ENCODE data around the gene KIAA0586. TPM values are rescaled to one million over a fixed set of nuclear protein-coding genes. Genes with fewer than 3 reads are reported as not detected.

The KIAA0586 gene
- total and polyA plus RNA-seq, 10 of the 15 experiments (the other 5 are each of a cell fraction or from before 2014, with no cell fraction given): 7.1 to 27.6 (median 19.1) TPM

GRCh38 chr14:58395812-58396788, 31.4 kb upstream of the KIAA0586 start, which contains the start of gene TOMM20L (continued):
- no peak for TF ChIP-seq NR2C2 (IDR thresholded peaks at IDR 0.05; ENCODE audit: borderline replicate concordance, control insufficient read depth, insufficient read length, low read depth)
- peak; percentile 68; the same call in 1 of the 2 replicates for TF ChIP-seq POLR2A (IDR thresholded peaks at IDR 0.05; ENCODE audit: low read depth, low read length)
- TF ChIP-seq SKIL (IDR thresholded peaks at IDR 0.05; ENCODE audit: low read depth, poor library complexity, severe bottlenecking): no peak
- peak; percentile 68; the same call in 1 of the 2 replicates for TF ChIP-seq MAX (IDR thresholded peaks at IDR 0.05; ENCODE audit: low read depth, low read length)
- no peak; the same call in 1 of the 2 replicates for TF ChIP-seq TAF1 (IDR thresholded peaks at IDR 0.05; ENCODE audit: borderline replicate concordance, low read depth, low read length)
- TF ChIP-seq IKZF1 (conservative IDR thresholded peaks at IDR 0.05): peak; percentile 65
- TF ChIP-seq PAX5 (IDR thresholded peaks at IDR 0.05; ENCODE audit: borderline replicate concordance, low read depth, low read length): peak; percentile 9; the same call in 1 of the 2 replicates
- TF ChIP-seq CTCF (IDR thresholded peaks at IDR 0.05 in 2 of 3, conservative IDR thresholded peaks at IDR 0.05 in 1 of 3; ENCODE audit: control insufficient read depth in 2 of 3, extremely low read depth in 1 of 3, insufficient read depth in 1 of 3, low read depth in 3 of 3, low read length in 3 of 3): peak; percentile 55 to 83 (median 73); a peak in 5 of 6 replicates
- TF ChIP-seq MTA3 (IDR thresholded peaks at IDR 0.05; ENCODE audit: borderline replicate concordance, low read length): no peak
- TF ChIP-seq RELB (IDR thresholded peaks at IDR 0.05; ENCODE audit: low read depth): no peak
- no peak for TF ChIP-seq CBX3 (IDR thresholded peaks at IDR 0.05; ENCODE audit: borderline replicate concordance, low read depth)
- TF ChIP-seq ZZZ3 (IDR thresholded peaks at IDR 0.05; ENCODE audit: control insufficient read depth, insufficient read length, low read depth): no peak
- TF ChIP-seq KAT2A (conservative IDR thresholded peaks at IDR 0.05; ENCODE audit: control insufficient read depth, low read depth, low read length): no peak
- no peak for TF ChIP-seq REST (IDR thresholded peaks at IDR 0.05; ENCODE audit: low read depth, low read length)

All from GM12878 (cell line).